Testis (tissue), 5 donors: ENCODE results near the gene RHOH. TPM values are rescaled to one million over a fixed set of nuclear protein-coding genes. Genes with fewer than 3 reads are reported as not detected.
"Not testable (repeated sequence)": the region's sequence is repeated elsewhere in the genome, so short reads cannot be mapped to it uniquely, and the experiment has no call there.

ENCODE experiments used
- DNase-seq: peaks from one replicate; pipeline ENCODE4 v3.0.0-alpha.2; 2019
- H3K27ac ChIP-seq, 2 donors: fragments of 200-600 bp; sonication (generic); one replicate each; pipeline ENCODE4 v1.5.1; 2019
- H3K27me3 ChIP-seq: fragments of 200-600 bp; sonication (generic); one replicate; pipeline ENCODE4 v1.5.1; 2019
- H3K36me3 ChIP-seq: fragments of 200-600 bp; sonication (generic); one replicate; pipeline ENCODE4 v1.5.1; 2017; ENCODE audit warnings: low read depth; ENCODE audit errors: missing control alignments
- H3K4me1 ChIP-seq: fragments of 200-600 bp; sonication (generic); one replicate; pipeline ENCODE4 v1.5.1; 2019
- H3K4me3 ChIP-seq, 2 donors: fragments of 200-600 bp; sonication (generic); one replicate each; pipeline ENCODE4 v1.5.1; 2017 to 2019
- H3K9me3 ChIP-seq: fragments of 200-600 bp; sonication (generic); one replicate; pipeline ENCODE4 v1.5.1; 2017
- CTCF ChIP-seq, 3 experiments: fragments of 450-650 bp in 2 of 3; fragments of 200-600 bp in 1 of 3; sonication (generic) in 1 of 3; IDR thresholded peaks; one replicate each; pipeline ENCODE4 v1.5.1; 2016 to 2019; ENCODE audit warnings: antibody characterized with exemption in 3 of 3, mild to moderate bottlenecking in 2 of 3, moderate library complexity in 1 of 3
- POLR2A ChIP-seq: fragments of 450-650 bp; IDR thresholded peaks from one replicate; pipeline ENCODE4 v1.6.1; 2017; ENCODE audit warnings: antibody characterized with exemption, mild to moderate bottlenecking, moderate library complexity
- WGBS, 2 donors: methylation state at CpG; one replicate each; pipeline ENCODE4 v1.1.5; 2018; 5-methylcytosine and 5-hydroxymethylcytosine counted together
- intact Hi-C: fragments of 100-400 bp; cut with DNase I; formaldehyde crosslinking; loops from one replicate; pipeline ENCODE4 v1.15.1; 2023; ENCODE audit warnings: low total_unique reads
- long read RNA-seq, 2 donors: transcript quantifications; one replicate each; lab custom pipeline, GENCODE V29; 2026
- polyA plus RNA-seq: library from polyadenylated mRNA; stranded (reverse); fragments of 350-450 nt; fragmentation: Illumina TruSeq; extraction: RNeasy Lipid Tissue Mini Kit (QIAGEN cat#74804); gene quantifications from one replicate; pipeline ENCODE4 v1.2.3, GENCODE V29; 2014; ENCODE audit warnings: low read depth, low replicate concordance; ENCODE audit not compliant: insufficient read depth
- total RNA-seq, 2 donors: library from RNA; depleted of rRNA; stranded (reverse); fragments of >200 nt; gene quantifications; one replicate each; pipeline ENCODE4 v1.2.3, GENCODE V29; 2016

The RHOH gene
- total RNA-seq (1 to 10 TPM in 1 of 2 donors, under 1 TPM in 1; 0.39 to 1.2 TPM), polyA plus RNA-seq (2.5 TPM)
- long read RNA-seq, donor 1 = 0 reads
- long read RNA-seq, donor 2 = 0 reads

- no peaks in the 10 kb centered on the region for H3K4me1 ChIP-seq
- H3K27ac ChIP-seq = no peak within 1 kb of the TSS
- intact Hi-C loops = no loop called here
- no peak for DNase-seq
- no peaks in the 10 kb centered on the region for H3K27me3 ChIP-seq
- H3K36me3 ChIP-seq = no peaks in the 10 kb centered on the region
- H3K4me3 ChIP-seq = no peak within 1 kb of the TSS
- H3K9me3 ChIP-seq = no peaks in the 10 kb centered on the region
- WGBS, 2 donors = 52 to 58% methylated on average over 14 of the region's 14 CpGs
- TF ChIP-seq POLR2A (no peak), CTCF (IDR thresholded peaks at IDR 0.05) (no peak)
Measured at GRCh38 chr4:40196724-40197281, at the start of gene RHOH. Gene RHOH (plus strand): TSS chr4:40197031. CDS start chr4:40243387, 46,356 bp downstream.

DNA sequence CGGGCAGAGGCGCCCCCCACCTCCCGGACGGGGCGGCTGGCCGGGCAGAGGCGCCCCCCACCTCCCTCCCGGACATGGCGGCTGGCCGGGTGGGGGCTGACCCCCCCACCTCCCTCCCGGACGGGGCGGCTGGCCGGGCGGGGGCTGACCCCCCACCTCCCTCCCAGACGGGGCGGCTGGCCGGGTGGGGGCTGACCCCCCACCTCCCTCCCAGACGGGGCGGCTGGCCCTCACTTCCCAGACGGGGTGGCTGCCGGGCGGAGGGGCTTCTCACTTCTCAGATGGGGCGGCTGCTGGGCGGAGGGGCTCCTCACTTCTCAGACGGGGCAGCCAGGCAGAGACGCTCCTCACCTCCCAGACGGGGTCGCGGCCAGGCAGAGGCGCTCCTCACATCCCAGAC lies 49.3 kb upstream of the RHOH start:
- H3K27ac ChIP-seq, H3K4me3 ChIP-seq, H3K4me1 ChIP-seq, DNase-seq, H3K36me3 ChIP-seq, intact Hi-C loops, H3K9me3 ChIP-seq, H3K27me3 ChIP-seq: not testable (repeated sequence)
- WGBS, 2 donors = 92% methylated on average over 19 of the region's 31 CpGs; no CpG with 5 or more reads in 1 of the 2 donors

DNA sequence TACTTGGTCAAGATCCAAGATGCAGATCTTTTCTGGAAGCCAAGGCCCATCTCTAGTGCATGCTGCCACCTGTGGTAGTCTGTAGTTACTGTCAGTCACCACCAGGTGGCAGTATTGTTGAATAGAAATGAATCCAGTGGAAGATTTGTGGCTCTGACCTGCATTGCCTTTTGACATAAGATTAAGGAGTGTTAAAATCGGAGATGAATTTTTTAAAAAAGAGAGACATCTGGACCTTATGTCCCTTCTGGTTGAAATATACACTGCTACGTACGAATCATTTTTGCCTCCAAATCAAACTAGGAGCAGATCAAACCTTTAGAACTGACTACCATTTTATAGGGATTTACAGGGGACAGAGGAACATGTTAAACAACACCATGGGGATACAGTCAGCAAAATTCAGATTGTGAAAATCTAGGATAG lies 46.9 kb upstream of the RHOH start:
- Histone ChIP-seq H3K27me3 (no peaks in the 10 kb centered on the region), H3K4me3 (no peak overlapping the region), H3K27ac (no peak overlapping the region), H3K9me3 (no peaks in the 10 kb centered on the region), H3K4me1 (no peaks in the 10 kb centered on the region), H3K36me3 (no peaks in the 10 kb centered on the region)
- 92 to 93% methylated on average over 3 of the region's 3 CpGs for WGBS, 2 donors
- peak; percentile 78 for DNase-seq
- intact Hi-C loops = no loop called here
- TF ChIP-seq CTCF (IDR thresholded peaks at IDR 0.05) = peak; percentile 89 to 92 (median 89)
- no peak for TF ChIP-seq POLR2A

DNA sequence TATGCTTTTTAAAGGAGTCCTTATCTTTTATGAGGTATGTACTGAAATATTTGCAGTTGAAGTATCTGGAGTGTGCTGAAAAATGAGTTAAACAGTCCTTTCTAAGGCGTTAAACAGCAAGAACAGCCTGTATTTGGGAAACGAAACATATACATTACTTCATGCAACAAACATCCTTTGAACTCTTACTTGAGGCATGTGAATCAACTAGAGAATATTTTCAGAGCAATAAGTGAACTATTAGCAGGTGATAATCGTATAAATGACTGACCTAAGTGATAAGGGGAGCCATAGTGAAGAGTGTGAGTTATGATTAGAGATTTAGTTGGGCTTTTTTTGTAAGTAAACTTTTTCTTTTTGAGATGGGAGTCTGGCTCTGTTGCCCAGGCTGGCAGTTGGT lies 45.9 kb upstream of the RHOH start:
- H3K27me3 ChIP-seq = no peaks in the 10 kb centered on the region
- intact Hi-C loops = no loop called here
- 89% methylated on average over 3 of the region's 3 CpGs for WGBS, 2 donors
- no peak overlapping the region for H3K4me3 ChIP-seq
- H3K27ac ChIP-seq = no peak overlapping the region
- H3K9me3 ChIP-seq = no peaks in the 10 kb centered on the region
- TF ChIP-seq CTCF (IDR thresholded peaks at IDR 0.05) (no peak), POLR2A (no peak)
- H3K4me1 ChIP-seq = no peaks in the 10 kb centered on the region
- H3K36me3 ChIP-seq = no peaks in the 10 kb centered on the region
- no peak for DNase-seq

- no peaks in the 10 kb centered on the region for H3K4me1 ChIP-seq
- DNase-seq = no peak
- no peaks in the 10 kb centered on the region for H3K36me3 ChIP-seq
- H3K4me3 ChIP-seq = no peak overlapping the region
- H3K27me3 ChIP-seq = no peaks in the 10 kb centered on the region
- no peaks in the 10 kb centered on the region for H3K9me3 ChIP-seq
- intact Hi-C loops = no loop called here
- H3K27ac ChIP-seq = no peak overlapping the region
- WGBS, 2 donors = 85 to 89% methylated on average over 4 of the region's 4 CpGs
- TF ChIP-seq CTCF (IDR thresholded peaks at IDR 0.05) (no peak), POLR2A (no peak)
Measured at GRCh38 chr4:40152637-40153036, 44.2 kb upstream of the RHOH start.
